GM18505 (cell line): Measurements from ENCODE around the gene POLA2.

Experiments
- ATAC-seq: cut with Tn5 transposase; IDR thresholded peaks from one replicate; pipeline ENCODE4 v1.9.1; 2021; ENCODE audit not compliant: unreplicated experiment
- POLR2A ChIP-seq: IDR thresholded peaks from 4 replicates; pipeline ENCODE4 v1.6.1; 2011; ENCODE audit warnings: borderline replicate concordance; ENCODE audit not compliant: insufficient read depth, insufficient read length; ENCODE audit errors: extremely low read depth

POLA2 gene

GRCh38 chr11:65298655-65299179 lies 37.0 kb downstream of the POLA2 start:
- no peak for TF ChIP-seq POLR2A
- no peak for ATAC-seq

- no peak for TF ChIP-seq POLR2A
- no peak for ATAC-seq
Measured at GRCh38 chr11:65300621-65301275, 39.0 kb downstream of the POLA2 start.

- TF ChIP-seq POLR2A = no peak
- no peak for ATAC-seq
Measured at GRCh38 chr11:65301491-65302329, 39.9 kb downstream of the POLA2 start.

GRCh38 chr11:65303555-65303954 lies 41.8 kb downstream of the POLA2 start:
- no peak for TF ChIP-seq POLR2A
- ATAC-seq = no peak

- ATAC-seq = no peak
Measured at GRCh38 chr11:65304110-65304509, 42.3 kb downstream of the POLA2 start.

GRCh38 chr11:65304613-65305012 lies 42.9 kb downstream of the POLA2 start:
- no peak for TF ChIP-seq POLR2A
- ATAC-seq = no peak

More at GRCh38 chr11:65304110-65304509, 42.3 kb downstream of the POLA2 start:
- TF ChIP-seq POLR2A = no peak

- TF ChIP-seq POLR2A = no peak
- no peak for ATAC-seq
Measured at GRCh38 chr11:65305501-65306268, 43.9 kb downstream of the POLA2 start.

- TF ChIP-seq POLR2A = no peak
- ATAC-seq = no peak
Measured at GRCh38 chr11:65307298-65308229, 45.8 kb downstream of the POLA2 start.

- no peak for ATAC-seq
- TF ChIP-seq POLR2A = no peak
Measured at GRCh38 chr11:65308281-65308891, 46.6 kb downstream of the POLA2 start.

GRCh38 chr11:65309006-65309405 lies 47.2 kb downstream of the POLA2 start:
- TF ChIP-seq POLR2A = no peak
- no peak for ATAC-seq

GRCh38 chr11:65310215-65310614 lies 48.5 kb downstream of the POLA2 start:
- ATAC-seq = no peak
- TF ChIP-seq POLR2A = no peak

GRCh38 chr11:65310736-65311135 lies 49.0 kb downstream of the POLA2 start:
- no peak for ATAC-seq
- no peak for TF ChIP-seq POLR2A
